Duodenal mucosa (tissue), 2 donors: Measurements from ENCODE around the gene SOCS3.

Experiments
- H3K27ac ChIP-seq: one replicate; pipeline ENCODE4 v1.7.0; 2013; ENCODE audit warnings: low read depth, low read length
- H3K27me3 ChIP-seq, 2 donors: one replicate each; pipeline ENCODE4 v1.7.0; 2013; ENCODE audit warnings: low read length in 2 of 2, control low read depth in 1 of 2; ENCODE audit not compliant: insufficient read depth in 2 of 2, control insufficient read depth in 1 of 2
- H3K36me3 ChIP-seq, 2 donors: one replicate each; pipeline ENCODE4 v1.7.0; 2013; ENCODE audit warnings: low read length in 2 of 2, control low read depth in 1 of 2; ENCODE audit not compliant: insufficient read depth in 2 of 2, control insufficient read depth in 1 of 2
- H3K4me1 ChIP-seq, 2 donors: one replicate each; pipeline ENCODE4 v1.7.0; 2013; ENCODE audit warnings: low read length in 2 of 2, control low read depth in 1 of 2; ENCODE audit not compliant: insufficient read depth in 2 of 2, control insufficient read depth in 1 of 2
- H3K4me3 ChIP-seq, 2 donors: one replicate each; pipeline ENCODE4 v1.7.0; 2013; ENCODE audit warnings: low read length in 2 of 2, low read depth in 1 of 2
- H3K9ac ChIP-seq, 2 donors: one replicate each; pipeline ENCODE4 v1.7.0; 2013; ENCODE audit warnings: low read length in 2 of 2, low read depth in 1 of 2
- H3K9me3 ChIP-seq, 2 donors: one replicate each; pipeline ENCODE4 v1.7.0; 2013; ENCODE audit warnings: low read length in 2 of 2, control low read depth in 1 of 2; ENCODE audit not compliant: control insufficient read depth in 1 of 2

Gene SOCS3

GRCh38 chr17:78360371-78361224 lies 721 bp upstream of the SOCS3 start:
- peaks cover 29 to 36% of the 10 kb centered on the region in 2 donors for H3K4me1 ChIP-seq
- H3K9ac ChIP-seq, result peak overlapping the region; percentile 54 to 71
- H3K36me3 ChIP-seq, result peaks cover 5 to 8% of the 10 kb centered on the region in 2 donors
- H3K4me3 ChIP-seq, result peak overlapping the region; percentile 61 to 71
- H3K27me3 ChIP-seq, result peaks cover 0 to 11% of the 10 kb centered on the region in 2 donors
- H3K9me3 ChIP-seq, result no peaks in the 10 kb centered on the region
- peak overlapping the region; percentile 83 for H3K27ac ChIP-seq

- no peaks in the 10 kb centered on the region for H3K9me3 ChIP-seq
- H3K4me3 ChIP-seq, result peak overlapping the region; percentile 79 to 88
- H3K9ac ChIP-seq, result peak overlapping the region; percentile 72 to 82
- peaks cover 5 to 8% of the 10 kb centered on the region in 2 donors for H3K36me3 ChIP-seq
- H3K4me1 ChIP-seq, result peaks cover 34 to 45% of the 10 kb centered on the region in 2 donors
- peaks cover 0 to 7% of the 10 kb centered on the region in 2 donors for H3K27me3 ChIP-seq
- peak overlapping the region; percentile 88 for H3K27ac ChIP-seq
Observed at GRCh38 chr17:78359321-78359996, 418 bp downstream of the SOCS3 start.

- peaks cover 34 to 45% of the 10 kb centered on the region in 2 donors for H3K4me1 ChIP-seq
- peak overlapping the region; percentile 88 for H3K27ac ChIP-seq
- H3K9me3 ChIP-seq, result no peaks in the 10 kb centered on the region
- peaks cover 0 to 7% of the 10 kb centered on the region in 2 donors for H3K27me3 ChIP-seq
- peak overlapping the region; percentile 79 to 88 for H3K4me3 ChIP-seq
- peaks cover 5 to 8% of the 10 kb centered on the region in 2 donors for H3K36me3 ChIP-seq
- H3K9ac ChIP-seq, result peak overlapping the region; percentile 72 to 82
Observed at GRCh38 chr17:78358538-78359320, 1.1 kb downstream of the SOCS3 start.

GRCh38 chr17:78357672-78358537 lies 2.0 kb downstream of the SOCS3 start:
- peaks cover 5 to 8% of the 10 kb centered on the region in 2 donors for H3K36me3 ChIP-seq
- H3K4me3 ChIP-seq, result peak overlapping the region; percentile 79 to 88
- H3K27ac ChIP-seq, result no peak overlapping the region
- H3K9me3 ChIP-seq, result no peaks in the 10 kb centered on the region
- peaks cover 0 to 8% of the 10 kb centered on the region in 2 donors for H3K27me3 ChIP-seq
- peaks cover 40 to 51% of the 10 kb centered on the region in 2 donors for H3K4me1 ChIP-seq
- H3K9ac ChIP-seq, result peak overlapping the region; percentile 2 to 82

GRCh38 chr17:78357177-78357586 lies 2.7 kb downstream of the SOCS3 start:
- peaks cover 45 to 56% of the 10 kb centered on the region in 2 donors for H3K4me1 ChIP-seq
- H3K36me3 ChIP-seq, result peaks cover 5 to 8% of the 10 kb centered on the region in 2 donors
- H3K9me3 ChIP-seq, result no peaks in the 10 kb centered on the region
- H3K27me3 ChIP-seq, result peaks cover 0 to 8% of the 10 kb centered on the region in 2 donors
- H3K27ac ChIP-seq, result no peak overlapping the region
- peak overlapping the region; percentile 2 to 82 for H3K9ac ChIP-seq
- peak overlapping the region; percentile 79 to 88 for H3K4me3 ChIP-seq

- peaks cover 0 to 8% of the 10 kb centered on the region in 2 donors for H3K27me3 ChIP-seq
- H3K9me3 ChIP-seq, result no peaks in the 10 kb centered on the region
- peaks cover 54 to 65% of the 10 kb centered on the region in 2 donors for H3K4me1 ChIP-seq
- H3K9ac ChIP-seq, result no peak overlapping the region
- H3K4me3 ChIP-seq, result peak overlapping the region; percentile 19 to 51
- H3K36me3 ChIP-seq, result peaks cover 5 to 8% of the 10 kb centered on the region in 2 donors
- no peak overlapping the region for H3K27ac ChIP-seq
Observed at GRCh38 chr17:78356101-78356713, 3.7 kb downstream of the SOCS3 start.

GRCh38 chr17:78355701-78356100 lies 4.2 kb downstream of the SOCS3 start:
- Histone ChIP-seq H3K36me3 (peaks cover 5 to 8% of the 10 kb centered on the region in 2 donors), H3K9ac (no peak overlapping the region)

GRCh38 chr17:78355045-78355641 lies 4.7 kb downstream of the SOCS3 start:
- Histone ChIP-seq H3K4me3 (no peak overlapping the region), H3K27ac (no peak overlapping the region), H3K9ac (no peak overlapping the region), H3K4me1 (peaks cover 57% of the 10 kb centered on the region in 2 donors), H3K27me3 (peaks cover 0 to 8% of the 10 kb centered on the region in 2 donors), H3K9me3 (no peaks in the 10 kb centered on the region), H3K36me3 (peaks cover 5 to 8% of the 10 kb centered on the region in 2 donors)

More at GRCh38 chr17:78355701-78356100, 4.2 kb downstream of the SOCS3 start:
- peaks cover 0 to 8% of the 10 kb centered on the region in 2 donors for H3K27me3 ChIP-seq
- peak overlapping the region; percentile 19 to 51 for H3K4me3 ChIP-seq
- no peaks in the 10 kb centered on the region for H3K9me3 ChIP-seq
- H3K4me1 ChIP-seq, result peaks cover 57 to 60% of the 10 kb centered on the region in 2 donors
- no peak overlapping the region for H3K27ac ChIP-seq
